IMR-90 (cell line): Measurements from ENCODE around the gene DOHH.

Experiments
- MAFK ChIP-seq: IDR thresholded peaks from 2 replicates; pipeline ENCODE4 v1.6.1; 2012; ENCODE audit warnings: low read depth, low read length, improper control_type of control experiment
- MAZ ChIP-seq: IDR thresholded peaks from 2 replicates; pipeline ENCODE4 v1.6.1; 2012; ENCODE audit warnings: low read depth, mild to moderate bottlenecking, low read length, improper control_type of control experiment, moderate library complexity, borderline replicate concordance
- MXI1 ChIP-seq: IDR thresholded peaks from 2 replicates; pipeline ENCODE4 v1.6.1; 2012; ENCODE audit warnings: low read depth, mild to moderate bottlenecking, low read length, moderate library complexity, borderline replicate concordance
- POLR2A ChIP-seq: IDR thresholded peaks from 2 replicates; pipeline ENCODE4 v1.6.1; 2012; ENCODE audit warnings: mild to moderate bottlenecking, low read depth, low read length
- RAD21 ChIP-seq: IDR thresholded peaks from 2 replicates; pipeline ENCODE4 v1.6.1; 2012; ENCODE audit warnings: low read length, improper control_type of control experiment
- RFX5 ChIP-seq: IDR thresholded peaks from 2 replicates; pipeline ENCODE4 v1.8.0; 2012; ENCODE audit warnings: low read depth, mild to moderate bottlenecking, low read length, moderate library complexity
- TF ChIP-seq, protein P1 (sequence below): conservative IDR thresholded peaks from 2 replicates; pipeline ENCODE4 v1.5.1; 2012; ENCODE audit warnings: mild to moderate bottlenecking, low read depth, low read length, improper control_type of control experiment
- TF ChIP-seq, protein P2 (sequence below): fragments of 150-350 bp; IDR thresholded peaks from 2 replicates; pipeline ENCODE4 v1.6.1; 2017; ENCODE audit warnings: mild to moderate bottlenecking, antibody characterized with exemption, low read length, low read depth

DNA sequence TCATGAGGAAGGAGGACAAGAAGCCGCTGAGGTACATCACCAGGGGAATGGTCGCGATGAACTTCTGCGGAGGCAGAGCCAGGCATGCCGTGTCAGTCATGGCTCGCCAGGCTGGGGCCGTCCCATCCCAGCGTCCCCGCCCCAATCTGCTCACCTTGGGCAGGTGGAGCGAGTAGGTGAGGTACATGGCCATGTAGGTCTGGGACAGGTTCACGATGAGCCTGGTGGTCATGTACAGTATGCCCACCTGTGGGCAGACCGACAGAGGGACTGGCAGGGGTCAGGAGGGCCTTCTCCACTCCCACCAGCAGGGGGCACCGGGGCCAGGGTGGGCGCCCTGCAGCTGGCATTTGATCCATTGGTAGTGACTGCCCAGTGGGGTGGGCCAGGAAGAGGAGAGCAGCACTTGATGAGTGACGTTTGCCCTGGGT is 46.8 kb upstream of the DOHH start:
- TF ChIP-seq, protein P1, sequence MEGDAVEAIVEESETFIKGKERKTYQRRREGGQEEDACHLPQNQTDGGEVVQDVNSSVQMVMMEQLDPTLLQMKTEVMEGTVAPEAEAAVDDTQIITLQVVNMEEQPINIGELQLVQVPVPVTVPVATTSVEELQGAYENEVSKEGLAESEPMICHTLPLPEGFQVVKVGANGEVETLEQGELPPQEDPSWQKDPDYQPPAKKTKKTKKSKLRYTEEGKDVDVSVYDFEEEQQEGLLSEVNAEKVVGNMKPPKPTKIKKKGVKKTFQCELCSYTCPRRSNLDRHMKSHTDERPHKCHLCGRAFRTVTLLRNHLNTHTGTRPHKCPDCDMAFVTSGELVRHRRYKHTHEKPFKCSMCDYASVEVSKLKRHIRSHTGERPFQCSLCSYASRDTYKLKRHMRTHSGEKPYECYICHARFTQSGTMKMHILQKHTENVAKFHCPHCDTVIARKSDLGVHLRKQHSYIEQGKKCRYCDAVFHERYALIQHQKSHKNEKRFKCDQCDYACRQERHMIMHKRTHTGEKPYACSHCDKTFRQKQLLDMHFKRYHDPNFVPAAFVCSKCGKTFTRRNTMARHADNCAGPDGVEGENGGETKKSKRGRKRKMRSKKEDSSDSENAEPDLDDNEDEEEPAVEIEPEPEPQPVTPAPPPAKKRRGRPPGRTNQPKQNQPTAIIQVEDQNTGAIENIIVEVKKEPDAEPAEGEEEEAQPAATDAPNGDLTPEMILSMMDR = peak; percentile 56
- no peak for TF ChIP-seq POLR2A
- TF ChIP-seq RFX5 = no peak
- TF ChIP-seq MAFK = no peak
- TF ChIP-seq RAD21 = peak; percentile 51
- TF ChIP-seq, protein P2, sequence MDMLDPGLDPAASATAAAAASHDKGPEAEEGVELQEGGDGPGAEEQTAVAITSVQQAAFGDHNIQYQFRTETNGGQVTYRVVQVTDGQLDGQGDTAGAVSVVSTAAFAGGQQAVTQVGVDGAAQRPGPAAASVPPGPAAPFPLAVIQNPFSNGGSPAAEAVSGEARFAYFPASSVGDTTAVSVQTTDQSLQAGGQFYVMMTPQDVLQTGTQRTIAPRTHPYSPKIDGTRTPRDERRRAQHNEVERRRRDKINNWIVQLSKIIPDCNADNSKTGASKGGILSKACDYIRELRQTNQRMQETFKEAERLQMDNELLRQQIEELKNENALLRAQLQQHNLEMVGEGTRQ = no peak
- no peak for TF ChIP-seq MAZ
- no peak for TF ChIP-seq MXI1
